Fibroblast of lung (primary cell): ENCODE data around the gene TLCD1.

Experiments used
- EZH2 ChIP-seq: IDR thresholded peaks from 2 replicates; pipeline ENCODE4 v1.5.1; 2012; ENCODE audit warnings: low read length, control low read depth, mild to moderate bottlenecking; ENCODE audit errors: missing control alignments
- TF ChIP-seq, protein P1 (sequence below), 2 donors: IDR thresholded peaks in 1 of 2; conservative IDR thresholded peaks in 1 of 2; 1 replicate in 1 of 2; 2 replicates in 1 of 2; pipeline ENCODE4 v1.5.1; 2011 to 2012; ENCODE audit warnings: low read length in 2 of 2, control low read depth in 1 of 2, inconsistent platforms in 1 of 2, low read depth in 1 of 2, mild to moderate bottlenecking in 1 of 2

- no peak for TF ChIP-seq EZH2
- TF ChIP-seq, protein P1, sequence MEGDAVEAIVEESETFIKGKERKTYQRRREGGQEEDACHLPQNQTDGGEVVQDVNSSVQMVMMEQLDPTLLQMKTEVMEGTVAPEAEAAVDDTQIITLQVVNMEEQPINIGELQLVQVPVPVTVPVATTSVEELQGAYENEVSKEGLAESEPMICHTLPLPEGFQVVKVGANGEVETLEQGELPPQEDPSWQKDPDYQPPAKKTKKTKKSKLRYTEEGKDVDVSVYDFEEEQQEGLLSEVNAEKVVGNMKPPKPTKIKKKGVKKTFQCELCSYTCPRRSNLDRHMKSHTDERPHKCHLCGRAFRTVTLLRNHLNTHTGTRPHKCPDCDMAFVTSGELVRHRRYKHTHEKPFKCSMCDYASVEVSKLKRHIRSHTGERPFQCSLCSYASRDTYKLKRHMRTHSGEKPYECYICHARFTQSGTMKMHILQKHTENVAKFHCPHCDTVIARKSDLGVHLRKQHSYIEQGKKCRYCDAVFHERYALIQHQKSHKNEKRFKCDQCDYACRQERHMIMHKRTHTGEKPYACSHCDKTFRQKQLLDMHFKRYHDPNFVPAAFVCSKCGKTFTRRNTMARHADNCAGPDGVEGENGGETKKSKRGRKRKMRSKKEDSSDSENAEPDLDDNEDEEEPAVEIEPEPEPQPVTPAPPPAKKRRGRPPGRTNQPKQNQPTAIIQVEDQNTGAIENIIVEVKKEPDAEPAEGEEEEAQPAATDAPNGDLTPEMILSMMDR (conservative IDR thresholded peaks at IDR 0.05 in 1 of 2, IDR thresholded peaks at IDR 0.05 in 1 of 2; ENCODE audit: low read depth in 1 of 2, low read length in 2 of 2): no peak
Measured at GRCh38 chr17:28758411-28759121, 32.5 kb upstream of the TLCD1 start.
